T-helper 9 cell (primary cell): Measurements from ENCODE around the gene PPFIBP1.

Source experiments
- DNase-seq: peaks from one replicate; pipeline ENCODE4 v3.0.0-alpha.2; 2020

PPFIBP1 gene

DNA sequence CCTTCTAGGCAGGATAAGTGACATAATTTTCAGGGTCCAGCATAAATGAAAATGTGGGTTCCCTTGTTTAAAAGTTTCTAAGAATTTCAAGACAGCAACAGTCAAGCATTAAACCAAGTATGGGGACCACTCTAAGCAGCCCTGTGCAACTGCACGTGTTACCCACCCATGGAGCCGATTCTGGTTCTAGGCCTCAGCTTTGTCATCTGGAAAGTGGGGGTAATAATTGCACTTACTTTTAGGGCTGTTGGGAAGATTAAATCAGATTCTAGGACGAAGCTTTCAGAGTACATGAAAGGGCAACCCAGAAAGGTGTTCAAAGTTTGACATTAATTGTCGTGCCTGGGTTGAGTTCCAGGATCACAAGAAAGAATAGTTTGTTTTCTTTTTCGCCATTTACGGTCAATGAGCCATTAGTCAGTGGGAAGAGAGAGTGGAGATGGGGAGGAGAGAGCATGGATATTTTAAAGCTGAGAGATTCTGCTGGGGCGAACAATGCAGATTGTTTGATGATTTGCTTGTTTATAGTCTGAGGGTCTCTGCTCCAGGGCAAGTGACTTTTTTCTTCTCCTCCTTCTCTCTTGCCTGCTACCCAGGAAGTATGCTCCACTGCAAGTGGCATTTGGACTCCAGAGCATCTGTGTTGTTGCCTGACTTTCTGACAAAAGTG lies 10.7 kb upstream of the PPFIBP1 start:
- no peak for DNase-seq

DNA sequence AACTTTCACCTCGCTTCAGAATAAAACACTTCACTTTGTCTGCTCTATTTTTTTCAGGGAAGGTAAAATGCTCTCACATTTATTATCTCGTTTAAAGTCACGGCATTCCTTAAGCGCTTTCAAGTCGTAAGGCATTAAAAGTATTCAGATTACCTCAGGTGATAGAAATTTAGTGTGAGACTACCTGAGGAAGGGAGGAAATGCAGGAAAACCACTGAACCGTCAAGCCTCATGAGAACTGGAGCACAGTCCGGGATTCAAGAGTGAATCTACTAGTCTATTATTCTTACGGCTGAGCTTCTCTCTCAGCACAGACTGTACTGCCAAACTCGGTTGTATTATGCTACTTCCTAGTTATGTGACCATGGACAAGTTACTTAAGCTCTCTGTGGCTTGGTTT lies 8.3 kb upstream of the PPFIBP1 start:
- DNase-seq: no peak

GRCh38 chr12:27516625-27517024 lies 7.4 kb upstream of the PPFIBP1 start:
- no peak for DNase-seq

DNA sequence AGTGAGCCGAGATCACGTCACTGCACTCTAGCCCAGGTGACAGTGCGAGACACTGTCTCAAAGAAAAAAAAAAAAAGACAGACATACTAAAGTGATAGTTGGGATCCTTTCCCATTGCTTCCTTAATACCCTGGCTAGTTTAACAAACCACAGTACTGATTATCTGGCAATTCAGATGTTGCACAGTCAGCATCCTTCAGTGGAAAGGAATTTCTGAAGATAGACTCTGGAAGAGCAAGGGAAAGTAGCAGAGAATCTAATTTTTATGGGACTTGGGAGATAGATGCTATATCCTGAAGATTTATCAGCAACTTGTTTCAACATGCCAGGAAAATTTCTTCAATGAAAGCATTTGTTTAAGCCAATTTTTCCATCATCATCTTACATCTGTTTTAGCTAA lies 6.5 kb upstream of the PPFIBP1 start:
- DNase-seq: no peak

GRCh38 chr12:27517961-27518665 lies 5.9 kb upstream of the PPFIBP1 start:
- DNase-seq: no peak

DNA sequence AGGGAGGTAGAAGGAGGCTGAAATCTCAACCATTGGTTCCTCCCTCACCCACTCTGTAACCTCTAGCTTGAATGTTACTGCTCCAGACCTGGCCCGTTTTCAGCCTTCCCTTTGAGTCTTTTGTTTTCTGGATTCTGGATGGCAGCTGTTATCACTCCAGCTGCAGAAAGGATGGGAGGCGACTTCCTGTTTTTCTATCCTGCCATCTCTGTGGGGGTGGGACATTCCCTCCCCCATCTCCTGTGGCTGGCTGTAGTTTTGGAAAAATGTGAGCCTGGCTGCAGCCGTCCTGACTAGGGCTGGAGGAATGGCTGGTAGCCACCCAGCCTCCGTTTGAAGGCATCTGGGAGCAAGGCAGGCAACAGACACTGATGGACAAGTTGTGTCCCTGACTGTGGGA lies 2.9 kb upstream of the PPFIBP1 start:
- DNase-seq: no peak

GRCh38 chr12:27521981-27522380 lies 2.0 kb upstream of the PPFIBP1 start:
- DNase-seq: no peak

DNA sequence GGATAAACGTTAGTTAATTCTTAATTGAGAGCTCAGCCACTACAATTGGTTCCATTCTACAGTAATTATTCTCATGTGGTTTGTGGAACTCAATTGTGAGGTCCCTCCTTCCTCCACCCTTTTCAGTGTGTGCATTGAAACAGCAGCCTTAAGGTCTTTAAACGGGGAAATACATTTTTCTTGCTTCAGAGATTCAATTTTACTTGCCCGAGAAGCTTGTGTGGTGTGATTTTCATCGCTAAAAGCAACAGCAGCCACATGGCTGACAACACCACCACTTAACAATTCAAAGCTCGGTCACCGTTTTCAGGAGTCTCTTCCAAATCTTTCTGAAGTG lies 733 bp upstream of the PPFIBP1 start:
- DNase-seq: no peak

DNA sequence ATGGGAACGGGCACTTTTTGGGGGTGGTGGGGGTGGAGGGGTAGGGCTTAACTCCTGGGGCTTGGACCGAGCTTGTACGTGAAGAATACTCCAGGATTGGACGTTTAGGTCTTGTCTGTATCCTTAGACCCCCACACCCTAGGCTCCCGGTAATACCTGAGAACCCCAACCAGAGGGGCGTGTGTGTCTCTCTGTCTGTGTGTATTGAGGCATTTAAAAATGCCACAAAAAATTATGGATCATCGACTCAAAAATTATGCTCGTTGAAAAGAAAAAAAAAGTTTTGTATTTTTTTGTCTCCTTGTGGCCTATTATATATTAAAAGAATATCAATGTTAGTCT lies 459 bp downstream of the PPFIBP1 start:
- no peak for DNase-seq

DNA sequence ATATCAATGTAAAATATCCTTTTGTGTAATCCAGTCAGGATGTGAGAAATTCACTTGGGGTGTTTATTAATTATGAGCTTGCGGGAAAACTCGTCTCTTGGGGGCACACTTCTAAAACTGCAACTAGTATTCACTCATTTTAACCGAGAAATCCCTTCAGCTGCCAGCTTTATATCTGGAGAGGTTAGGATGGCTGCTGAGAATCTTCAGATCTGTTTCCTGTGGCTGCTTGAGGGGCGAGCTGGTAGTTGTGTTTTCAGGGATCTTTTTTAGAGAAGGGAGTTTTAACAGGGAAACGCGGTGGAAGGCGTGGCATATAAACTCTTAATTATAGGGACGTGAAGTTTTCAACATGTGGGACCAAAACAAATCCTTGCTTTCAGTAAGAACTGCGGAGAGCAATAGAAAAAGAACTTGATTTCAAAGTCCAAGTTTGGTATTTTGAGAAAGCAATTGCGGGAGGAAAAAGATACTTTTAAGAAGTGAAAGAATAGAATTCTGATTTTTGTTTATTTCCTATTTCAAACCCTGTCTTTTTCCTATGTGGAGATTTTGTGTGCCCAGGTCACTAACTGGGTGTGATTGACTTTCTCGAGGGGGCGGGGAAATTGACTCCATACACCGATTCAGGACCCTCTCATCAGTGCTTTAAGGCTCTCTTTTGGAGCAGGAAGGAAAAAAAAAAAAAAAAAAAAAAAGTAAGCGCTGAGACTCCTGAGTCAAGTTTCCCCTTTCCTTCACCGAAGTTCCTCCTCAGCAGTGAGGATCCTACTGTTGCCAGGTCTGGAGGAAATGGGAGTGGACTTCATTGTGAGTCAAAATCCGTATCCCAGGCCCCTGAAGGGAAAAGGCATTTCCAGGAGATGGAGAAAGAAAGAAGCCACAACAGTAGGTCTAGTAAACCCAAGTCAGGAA lies 1.1 kb downstream of the PPFIBP1 start:
- DNase-seq: no peak

DNA sequence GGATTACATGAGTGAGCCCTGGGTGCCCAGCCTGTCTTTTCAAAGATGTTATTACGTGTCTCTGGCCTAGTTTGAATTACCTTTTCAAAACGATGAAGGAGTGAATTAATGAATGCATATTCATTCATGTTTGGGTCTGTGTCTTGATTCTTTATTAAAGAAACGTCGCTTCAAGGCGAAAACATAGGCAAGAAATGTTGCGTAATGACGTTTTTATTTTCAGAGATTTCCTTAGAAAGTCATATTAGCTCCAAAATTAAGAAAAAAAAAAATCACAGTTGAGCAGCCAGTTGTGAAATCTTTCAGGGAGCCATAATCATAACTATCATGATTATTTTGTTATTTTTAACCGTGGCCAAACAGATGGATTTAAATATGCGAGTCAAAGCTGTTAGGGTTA lies 3.5 kb downstream of the PPFIBP1 start:
- no peak for DNase-seq

DNA sequence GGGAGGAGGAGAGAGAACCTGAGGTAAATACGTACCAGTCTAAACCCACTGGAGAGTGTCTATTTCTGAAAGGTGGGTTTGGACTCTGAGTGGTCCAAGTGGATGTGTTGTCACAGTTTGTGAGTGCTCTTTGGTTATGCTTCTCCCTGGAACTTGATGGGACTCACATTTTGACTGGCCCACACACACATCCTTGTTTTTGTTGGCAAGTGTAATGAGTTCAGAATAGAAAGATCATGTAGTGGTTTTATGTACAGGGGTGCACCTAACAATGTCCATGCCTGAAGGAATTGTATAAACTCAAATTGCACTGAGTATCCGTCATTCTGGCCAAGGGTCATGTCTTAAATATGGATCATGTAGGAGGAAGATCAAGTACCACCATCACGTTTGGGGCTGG lies 4.8 kb downstream of the PPFIBP1 start:
- DNase-seq: no peak

- no peak for DNase-seq
Observed at GRCh38 chr12:27530157-27530922, 6.3 kb downstream of the PPFIBP1 start.

DNA sequence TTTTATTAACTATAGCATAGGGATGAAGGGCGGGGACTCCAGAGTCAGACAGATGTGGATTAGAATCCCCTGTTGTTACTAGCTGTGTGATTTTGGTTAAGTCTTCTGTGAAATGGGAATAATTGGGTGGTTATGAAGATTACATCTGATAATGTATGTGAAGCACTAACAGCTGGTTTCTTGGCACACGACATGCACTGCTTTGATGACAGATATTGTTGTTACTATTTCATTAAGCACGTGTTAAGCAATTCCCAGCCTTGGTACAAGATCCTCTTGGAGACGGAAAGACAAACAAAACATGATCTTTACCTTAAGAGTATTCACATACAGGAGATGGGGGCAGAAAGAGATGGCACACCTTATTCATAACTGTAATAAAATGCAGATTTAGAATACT lies 7.9 kb downstream of the PPFIBP1 start:
- DNase-seq: no peak

DNA sequence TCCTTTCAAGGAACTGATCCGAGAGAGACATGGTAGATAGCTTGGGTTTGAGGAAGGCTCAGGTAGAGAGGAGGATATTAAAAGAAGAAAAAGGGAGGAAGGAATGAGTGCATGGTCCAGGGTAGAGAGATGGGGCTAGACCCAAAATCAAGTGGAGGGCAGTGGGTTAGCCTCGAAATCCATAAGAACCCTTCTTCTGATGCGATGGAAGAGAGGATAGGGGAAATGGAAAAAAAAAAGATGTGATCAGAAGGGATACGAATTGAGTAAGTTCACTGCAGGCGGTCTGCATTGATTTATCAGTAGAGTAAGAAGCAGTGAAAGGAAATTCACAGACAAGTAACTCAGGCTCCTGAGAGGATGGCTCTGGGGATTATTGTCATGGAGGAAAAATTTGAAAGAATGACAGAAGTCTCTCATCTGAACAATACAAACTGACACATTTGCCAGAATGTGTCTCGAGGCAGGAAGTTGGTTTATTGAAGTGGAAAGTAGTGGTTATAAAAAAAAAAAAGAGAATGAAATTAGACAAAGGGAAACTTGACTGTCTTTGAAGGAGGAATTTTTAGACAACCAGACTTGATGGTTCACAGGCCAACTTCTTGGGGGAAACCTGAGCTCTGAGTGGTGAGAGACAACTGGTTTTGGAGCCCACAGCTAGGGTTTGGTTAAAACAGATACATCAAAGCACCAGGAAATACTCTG lies 10.2 kb downstream of the PPFIBP1 start:
- DNase-seq: no peak

GRCh38 chr12:27534765-27535161 lies 10.8 kb downstream of the PPFIBP1 start:
- no peak for DNase-seq

GRCh38 chr12:27535318-27535717 lies 11.3 kb downstream of the PPFIBP1 start:
- DNase-seq: no peak

GRCh38 chr12:27537855-27538675 lies 14.1 kb downstream of the PPFIBP1 start:
- no peak for DNase-seq

DNA sequence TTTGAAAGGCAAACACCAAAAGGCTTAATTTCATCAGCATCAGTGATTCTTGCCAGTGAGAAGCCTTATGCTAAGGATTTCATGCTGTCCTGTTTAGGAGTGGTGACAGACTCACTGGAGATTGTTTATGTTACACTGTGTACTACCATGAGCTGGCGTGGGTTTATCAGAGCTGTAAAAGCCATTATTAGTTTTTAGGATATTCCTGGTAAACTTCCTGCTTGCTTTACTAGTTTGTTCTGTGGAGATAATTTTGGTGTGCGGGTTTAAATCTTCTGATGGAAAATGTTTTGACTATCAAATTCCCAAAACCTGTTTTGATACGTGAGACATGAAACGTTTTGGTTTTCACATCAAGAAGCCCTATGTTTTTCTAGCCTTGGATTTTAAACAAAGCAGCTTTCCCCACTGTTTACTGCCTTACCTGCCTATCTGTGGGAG lies 15.2 kb downstream of the PPFIBP1 start:
- DNase-seq: no peak

GRCh38 chr12:27541031-27541719 lies 17.2 kb downstream of the PPFIBP1 start:
- DNase-seq: no peak

DNA sequence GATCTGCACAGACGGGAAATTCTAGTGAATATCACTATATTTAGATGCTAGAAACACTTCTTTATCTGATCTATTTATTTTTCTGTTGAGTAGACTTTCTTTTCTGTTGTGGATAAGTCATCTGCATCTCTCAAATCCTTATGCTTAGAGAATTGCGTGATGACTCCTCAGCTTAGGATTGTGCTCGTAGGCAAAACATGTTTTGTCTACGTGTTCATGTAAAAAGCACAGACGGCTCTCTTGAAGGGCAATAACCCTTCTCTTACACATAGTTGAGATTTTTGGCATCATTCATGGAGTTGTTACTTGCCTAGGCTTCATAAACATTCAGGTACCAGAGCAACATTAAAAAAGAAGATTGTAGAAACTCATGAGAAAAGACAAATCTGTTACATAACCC lies 18.6 kb downstream of the PPFIBP1 start:
- DNase-seq: no peak
